HEK293T (cell line): ENCODE measurements around the gene ATIC.

Source experiments
- ARNT ChIP-seq: fragments of 450-650 bp; IDR thresholded peaks from 2 replicates; pipeline ENCODE4 v1.6.1; 2017; ENCODE audit warnings: mild to moderate bottlenecking
- CTBP1 ChIP-seq: fragments of 450-650 bp; IDR thresholded peaks from 2 replicates; pipeline ENCODE4 v1.6.1; 2016; ENCODE audit warnings: borderline replicate concordance
- ELF4 ChIP-seq: fragments of 450-650 bp; IDR thresholded peaks from 2 replicates; pipeline ENCODE4 v1.6.1; 2017; ENCODE audit warnings: antibody characterized with exemption
- FOXA1 ChIP-seq: fragments of 450-650 bp; IDR thresholded peaks from 2 replicates; pipeline ENCODE4 v1.6.1; 2016; ENCODE audit warnings: mild to moderate bottlenecking
- FOXK2 ChIP-seq: fragments of 450-650 bp; IDR thresholded peaks from 2 replicates; pipeline ENCODE4 v1.6.1; 2016; ENCODE audit warnings: mild to moderate bottlenecking
- FOXM1 ChIP-seq: fragments of 450-650 bp; IDR thresholded peaks from 2 replicates; pipeline ENCODE4 v1.6.1; 2017; ENCODE audit warnings: mild to moderate bottlenecking, borderline replicate concordance
- HDGF ChIP-seq: fragments of 450-650 bp; IDR thresholded peaks from 2 replicates; pipeline ENCODE4 v1.6.1; 2017; ENCODE audit warnings: antibody characterized with exemption, borderline replicate concordance
- L3MBTL2 ChIP-seq: fragments of 450-650 bp; conservative IDR thresholded peaks from 2 replicates; pipeline ENCODE4 v1.6.1; 2016; ENCODE audit warnings: mild to moderate bottlenecking
- NFRKB ChIP-seq: fragments of 450-650 bp; IDR thresholded peaks from 2 replicates; pipeline ENCODE4 v1.6.1; 2016; ENCODE audit warnings: mild to moderate bottlenecking, moderate library complexity
- SP1 ChIP-seq: fragments of 450-650 bp; IDR thresholded peaks from 2 replicates; pipeline ENCODE4 v1.6.1; 2017
- SUZ12 ChIP-seq: fragments of 450-650 bp; IDR thresholded peaks from 2 replicates; pipeline ENCODE4 v1.6.1; 2016; ENCODE audit warnings: mild to moderate bottlenecking
- TARDBP ChIP-seq: fragments of 450-650 bp; IDR thresholded peaks from 2 replicates; pipeline ENCODE4 v1.6.1; 2016
- ZNF384 ChIP-seq: fragments of 450-650 bp; IDR thresholded peaks from 2 replicates; pipeline ENCODE4 v1.6.1; 2016

DNA sequence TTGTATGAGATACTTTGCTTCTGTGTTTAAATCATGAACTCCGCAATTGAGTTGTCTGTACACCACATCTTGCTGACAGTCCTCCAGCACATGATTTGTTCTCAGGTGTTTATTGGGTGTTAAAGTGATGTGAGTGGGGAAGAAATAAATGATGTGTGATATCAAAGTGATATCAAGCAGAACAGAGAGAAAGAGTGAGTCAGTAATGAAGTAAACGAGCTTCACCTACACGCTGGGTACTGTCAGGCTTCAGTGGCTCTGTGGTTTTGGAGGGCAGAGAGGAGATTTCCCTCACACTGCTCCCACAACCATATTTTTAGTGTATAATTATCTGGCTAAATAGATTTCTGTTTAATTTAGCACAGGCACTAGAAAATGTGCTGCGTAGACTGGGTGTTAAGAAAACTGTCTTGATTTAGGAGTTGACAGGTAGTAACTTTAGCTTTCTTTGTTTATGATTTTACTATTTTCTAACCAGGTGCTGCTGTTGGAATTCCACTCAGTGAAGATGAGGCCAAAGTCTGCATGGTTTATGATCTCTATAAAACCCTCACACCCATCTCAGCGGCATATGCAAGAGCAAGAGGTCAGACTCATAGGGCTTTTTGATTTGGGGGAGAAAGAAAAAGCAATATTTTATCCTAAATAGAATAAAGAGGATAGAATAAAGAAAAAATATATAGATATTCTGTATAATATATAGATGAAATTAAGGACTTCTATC, 21.2 kb downstream of the ATIC start:
- TF ChIP-seq TARDBP (no peak), FOXA1 (no peak), ELF4 (no peak), ARNT (no peak), FOXK2 (no peak), ZNF384 (no peak), CTBP1 (no peak), SP1 (no peak), FOXM1 (no peak), SUZ12 (no peak), HDGF (no peak), NFRKB (no peak), L3MBTL2 (no peak)
